ENCODE results near the gene SUSD5. TPM values are rescaled to one million over a fixed set of nuclear protein-coding genes. Genes with fewer than 3 reads are reported as not detected.

Gene SUSD5
- total RNA-seq, 1 donor from 2014 or later, result 0.80 TPM

GRCh38 chr3:33130144-33130543 is 88.5 kb downstream of the SUSD5 start:
- Histone ChIP-seq H3K4me1 (peaks cover 11% of the 10 kb centered on the region), H3K9me3 (replicated peaks) (no peaks in the 10 kb centered on the region), H3K27ac (replicated peaks) (no peak overlapping the region), H3K27me3 (ENCODE audit: low read depth) (no peaks in the 10 kb centered on the region), H3K36me3 (peaks cover 73% of the 10 kb centered on the region), H3K4me3 (no peak overlapping the region)
- intact Hi-C loops (cut with micrococcal nuclease), result loop anchor here (5.0 kb wide), 1 partner anchor 242 kb away; no protein-coding TSS in a partner anchor
- DNase-seq, result no peak
- no peak for TF ChIP-seq CTCF (IDR thresholded peaks at IDR 0.05; ENCODE audit: borderline replicate concordance)

- Histone ChIP-seq H3K9me3 (replicated peaks) (no peaks in the 10 kb centered on the region), H3K27me3 (ENCODE audit: low read depth) (no peaks in the 10 kb centered on the region), H3K4me3 (no peak overlapping the region), H3K27ac (replicated peaks) (no peak overlapping the region), H3K36me3 (peaks cover 73% of the 10 kb centered on the region), H3K4me1 (peaks cover 11% of the 10 kb centered on the region)
- TF ChIP-seq CTCF (IDR thresholded peaks at IDR 0.05; ENCODE audit: borderline replicate concordance), result no peak
- intact Hi-C loops (cut with micrococcal nuclease), result no loop called here
- DNase-seq, result no peak
These were observed 89.9 kb downstream of the SUSD5 start for GRCh38 chr3:33128706-33129105.

- no peaks in the 10 kb centered on the region for H3K27me3 ChIP-seq (ENCODE audit: low read depth)
- no peak for TF ChIP-seq CTCF (IDR thresholded peaks at IDR 0.05; ENCODE audit: borderline replicate concordance)
- no peak for DNase-seq
- H3K4me3 ChIP-seq, result no peak overlapping the region
- intact Hi-C loops (cut with micrococcal nuclease), result no loop called here
- peaks cover under 1% of the 10 kb centered on the region for H3K4me1 ChIP-seq
- H3K27ac ChIP-seq (replicated peaks), result no peak overlapping the region
- H3K9me3 ChIP-seq (replicated peaks), result no peaks in the 10 kb centered on the region
- peaks cover 73% of the 10 kb centered on the region for H3K36me3 ChIP-seq
These were observed 92.8 kb downstream of the SUSD5 start for GRCh38 chr3:33125840-33126239.

GRCh38 chr3:33124638-33125037 is 94.0 kb downstream of the SUSD5 start:
- no peak for DNase-seq
- Histone ChIP-seq H3K4me3 (no peak overlapping the region), H3K36me3 (peaks cover 68% of the 10 kb centered on the region), H3K4me1 (peaks cover 6% of the 10 kb centered on the region), H3K9me3 (replicated peaks) (no peaks in the 10 kb centered on the region), H3K27me3 (ENCODE audit: low read depth) (no peaks in the 10 kb centered on the region), H3K27ac (replicated peaks) (no peak overlapping the region)
- no peak for TF ChIP-seq CTCF (IDR thresholded peaks at IDR 0.05; ENCODE audit: borderline replicate concordance)
- intact Hi-C loops (cut with micrococcal nuclease), result no loop called here

- TF ChIP-seq CTCF (IDR thresholded peaks at IDR 0.05; ENCODE audit: borderline replicate concordance), result no peak
- H3K9me3 ChIP-seq (replicated peaks), result no peaks in the 10 kb centered on the region
- no peak for DNase-seq
- no peak overlapping the region for H3K4me3 ChIP-seq
- peaks cover 60% of the 10 kb centered on the region for H3K36me3 ChIP-seq
- H3K27ac ChIP-seq (replicated peaks), result no peak overlapping the region
- intact Hi-C loops (cut with micrococcal nuclease), result no loop called here
- peaks cover 22% of the 10 kb centered on the region for H3K4me1 ChIP-seq
- H3K27me3 ChIP-seq (ENCODE audit: low read depth), result no peaks in the 10 kb centered on the region
These were observed 95.6 kb downstream of the SUSD5 start for GRCh38 chr3:33122991-33123390.

- DNase-seq, result no peak
- Histone ChIP-seq H3K27ac (replicated peaks) (peak overlapping the region; percentile 16), H3K36me3 (peaks cover 31% of the 10 kb centered on the region), H3K9me3 (replicated peaks) (no peaks in the 10 kb centered on the region), H3K4me3 (no peak overlapping the region), H3K4me1 (peaks cover 36% of the 10 kb centered on the region), H3K27me3 (ENCODE audit: low read depth) (no peaks in the 10 kb centered on the region)
- intact Hi-C loops (cut with micrococcal nuclease), result no loop called here
- no peak for TF ChIP-seq CTCF (IDR thresholded peaks at IDR 0.05; ENCODE audit: borderline replicate concordance)
These were observed 98.7 kb downstream of the SUSD5 start for GRCh38 chr3:33119891-33120290.

All from left ventricle myocardium inferior (tissue), 1 donor.